Spleen (tissue), 11 donors: ENCODE measurements around the gene MAP3K2. TPM values are rescaled to one million over a fixed set of nuclear protein-coding genes. Genes with fewer than 3 reads are reported as not detected.
A peak's percentile ranks its signal among the peaks of the same experiment; 100 is the strongest.
"Not testable (repeated sequence)": the region's sequence is repeated elsewhere in the genome, so short reads cannot be mapped to it uniquely, and the experiment has no call there.

Experiments
- DNase-seq: peaks from one replicate; pipeline ENCODE4 v3.0.0-alpha.2; 2020
- H3K27ac ChIP-seq, 8 donors: fragments of 200-600 bp; sonication (generic) in 7 of 8; 1 replicate in 4 of 8; 2 replicates in 4 of 8; pipeline versions ENCODE4 v1.5.0 to v1.8.0; 2016 to 2021; ENCODE audit warnings: inconsistent platforms in 4 of 8, mild to moderate bottlenecking in 4 of 8, moderate library complexity in 1 of 8
- H3K27me3 ChIP-seq, 7 donors: fragments of 200-600 bp; sonication (generic) in 6 of 7; replicated peaks in 1 of 7; 1 replicate in 4 of 7; 2 replicates in 3 of 7; pipeline versions ENCODE4 v1.5.0 to v1.8.0; 2016 to 2021; ENCODE audit warnings: inconsistent platforms in 3 of 7, mild to moderate bottlenecking in 1 of 7
- H3K36me3 ChIP-seq, 6 donors: fragments of 200-600 bp; sonication (generic) in 5 of 6; 1 replicate in 4 of 6; 2 replicates in 2 of 6; pipeline versions ENCODE4 v1.5.0 to v1.8.0; 2016 to 2021; ENCODE audit warnings: inconsistent platforms in 2 of 6
- H3K4me1 ChIP-seq, 6 donors: fragments of 200-600 bp; sonication (generic) in 5 of 6; 1 replicate in 3 of 6; 2 replicates in 3 of 6; pipeline versions ENCODE4 v1.5.0 to v1.8.0; 2016 to 2021; ENCODE audit warnings: inconsistent platforms in 3 of 6
- H3K4me3 ChIP-seq, 8 donors: fragments of 200-600 bp; sonication (generic) in 7 of 8; 1 replicate in 4 of 8; 2 replicates in 4 of 8; pipeline versions ENCODE4 v1.5.0 to v1.8.0; 2016 to 2021; ENCODE audit warnings: inconsistent platforms in 4 of 8, mild to moderate bottlenecking in 4 of 8, moderate library complexity in 2 of 8
- H3K9me3 ChIP-seq, 8 donors: fragments of 200-600 bp; sonication (generic) in 7 of 8; 1 replicate in 4 of 8; 2 replicates in 4 of 8; pipeline versions ENCODE4 v1.5.0 to v1.8.0; 2016 to 2021; ENCODE audit warnings: inconsistent platforms in 4 of 8
- POLR2A ChIP-seq, 3 donors: fragments of 450-650 bp; IDR thresholded peaks; one replicate each; pipeline ENCODE4 v1.5.1; 2017; ENCODE audit warnings: antibody characterized with exemption in 3 of 3, mild to moderate bottlenecking in 1 of 3
- POLR2AphosphoS5 ChIP-seq, 3 donors: sonication (generic); formaldehyde crosslinking; IDR thresholded peaks; one replicate each; pipeline ENCODE4 v1.5.1; 2017; ENCODE audit warnings: antibody characterized with exemption in 3 of 3
- WGBS, 5 donors: extraction: QIAGEN DNeasy Blood & Tissue Kit in 3 of 5; methylation state at CpG; one replicate each; pipeline versions ENCODE4 v1.1.5 to v1.1.7; 2013 to 2018; 5-methylcytosine and 5-hydroxymethylcytosine counted together
- intact Hi-C: fragments of 100-400 bp; cut with DNase I; formaldehyde crosslinking; loops from one replicate; pipeline ENCODE4 v1.15.0; 2023; ENCODE audit warnings: low total_unique reads
- polyA plus RNA-seq, 3 donors: library from polyadenylated mRNA; stranded (reverse); fragments of 200-250 nt; gene quantifications; one replicate each; pipeline ENCODE4 v1.2.1, GENCODE V29; 2013
- total RNA-seq, 7 donors: library from RNA; depleted of rRNA in 3 of 7; stranded (reverse); fragments of >200 nt in 3 of 7; fragmentation: NEBNext Ultra II Directional in 4 of 7; extraction: Animal tissue kit (Norgen Biotek cat#: 25700) in 4 of 7; gene quantifications; one replicate each; pipeline versions ENCODE4 v1.1.0 to v1.2.1, GENCODE V29; 2016 to 2021
- TF ChIP-seq, protein P1 (sequence below), 11 experiments: fragments of 200-600 bp in 7 of 11; fragments of 450-650 bp in 4 of 11; sonication (generic) in 4 of 11; IDR thresholded peaks in 8 of 11; conservative IDR thresholded peaks in 3 of 11; 1 replicate in 7 of 11; 2 replicates in 4 of 11; pipeline versions ENCODE4 v1.4.0 to v1.8.0; 2016 to 2021; ENCODE audit warnings: antibody characterized with exemption in 11 of 11, inconsistent platforms in 4 of 11, mild to moderate bottlenecking in 1 of 11
- donor health status: healthy with polysubstance abuse.
- donor health status: DM: no; HTN: no; CAD: no; lungs with moderate emphysema.
- donor health status: DM: no; HTN: no; CAD: no.
- donor health status: Bipolar disorder and iron deficiency.
- donor health status: healthy.
- donor health status: DM: no; HTN: no; CAD: no.
- donor health status: DM: yes; HTN: yes; CAD: no.

MAP3K2 gene
- total and polyA plus RNA-seq, 10 donors, result 6.5 to 83.9 (median 63.0) TPM

DNA sequence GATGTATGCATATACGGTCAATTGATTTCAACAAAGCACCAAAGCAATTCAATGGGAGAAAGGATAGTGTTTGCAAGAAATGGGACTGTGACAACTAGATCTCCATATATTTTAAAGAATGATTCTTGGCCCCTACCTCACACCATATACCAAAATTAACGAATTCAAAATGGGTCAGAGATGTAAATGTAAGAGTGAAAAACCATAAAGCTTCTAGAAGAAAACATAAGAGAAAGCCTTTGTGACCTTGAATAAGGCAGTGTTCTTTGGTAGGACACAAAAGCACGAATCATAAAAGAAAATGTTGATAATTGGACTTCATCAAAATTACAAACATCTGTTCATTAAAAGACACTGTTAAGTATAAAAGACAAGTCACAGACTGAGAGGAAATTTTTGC lies 25.4 kb upstream of the MAP3K2 start:
- TF ChIP-seq POLR2A (IDR thresholded peaks at IDR 0.05), result no peak
- TF ChIP-seq, protein P1, sequence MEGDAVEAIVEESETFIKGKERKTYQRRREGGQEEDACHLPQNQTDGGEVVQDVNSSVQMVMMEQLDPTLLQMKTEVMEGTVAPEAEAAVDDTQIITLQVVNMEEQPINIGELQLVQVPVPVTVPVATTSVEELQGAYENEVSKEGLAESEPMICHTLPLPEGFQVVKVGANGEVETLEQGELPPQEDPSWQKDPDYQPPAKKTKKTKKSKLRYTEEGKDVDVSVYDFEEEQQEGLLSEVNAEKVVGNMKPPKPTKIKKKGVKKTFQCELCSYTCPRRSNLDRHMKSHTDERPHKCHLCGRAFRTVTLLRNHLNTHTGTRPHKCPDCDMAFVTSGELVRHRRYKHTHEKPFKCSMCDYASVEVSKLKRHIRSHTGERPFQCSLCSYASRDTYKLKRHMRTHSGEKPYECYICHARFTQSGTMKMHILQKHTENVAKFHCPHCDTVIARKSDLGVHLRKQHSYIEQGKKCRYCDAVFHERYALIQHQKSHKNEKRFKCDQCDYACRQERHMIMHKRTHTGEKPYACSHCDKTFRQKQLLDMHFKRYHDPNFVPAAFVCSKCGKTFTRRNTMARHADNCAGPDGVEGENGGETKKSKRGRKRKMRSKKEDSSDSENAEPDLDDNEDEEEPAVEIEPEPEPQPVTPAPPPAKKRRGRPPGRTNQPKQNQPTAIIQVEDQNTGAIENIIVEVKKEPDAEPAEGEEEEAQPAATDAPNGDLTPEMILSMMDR (IDR thresholded peaks at IDR 0.05 in 8 of 11, conservative IDR thresholded peaks at IDR 0.05 in 3 of 11), result no peak
- no peak for TF ChIP-seq POLR2AphosphoS5 (IDR thresholded peaks at IDR 0.05)
- Histone ChIP-seq H3K27ac (peak overlapping the region in 1 of 8 donors; percentile 89), H3K9me3 (no peaks in the 10 kb centered on the region), H3K27me3 (peaks cover 0 to 5% (median 0%) of the 10 kb centered on the region in 7 donors), H3K4me3 (no peak overlapping the region), H3K36me3 (no peaks in the 10 kb centered on the region), H3K4me1 (peaks cover 32 to 80% (median 57%) of the 10 kb centered on the region in 6 donors)
- intact Hi-C loops, result no loop called here
- WGBS, 5 donors, result 82 to 91% (median 87%) methylated on average over 3 of the region's 3 CpGs
- DNase-seq, result no peak

DNA sequence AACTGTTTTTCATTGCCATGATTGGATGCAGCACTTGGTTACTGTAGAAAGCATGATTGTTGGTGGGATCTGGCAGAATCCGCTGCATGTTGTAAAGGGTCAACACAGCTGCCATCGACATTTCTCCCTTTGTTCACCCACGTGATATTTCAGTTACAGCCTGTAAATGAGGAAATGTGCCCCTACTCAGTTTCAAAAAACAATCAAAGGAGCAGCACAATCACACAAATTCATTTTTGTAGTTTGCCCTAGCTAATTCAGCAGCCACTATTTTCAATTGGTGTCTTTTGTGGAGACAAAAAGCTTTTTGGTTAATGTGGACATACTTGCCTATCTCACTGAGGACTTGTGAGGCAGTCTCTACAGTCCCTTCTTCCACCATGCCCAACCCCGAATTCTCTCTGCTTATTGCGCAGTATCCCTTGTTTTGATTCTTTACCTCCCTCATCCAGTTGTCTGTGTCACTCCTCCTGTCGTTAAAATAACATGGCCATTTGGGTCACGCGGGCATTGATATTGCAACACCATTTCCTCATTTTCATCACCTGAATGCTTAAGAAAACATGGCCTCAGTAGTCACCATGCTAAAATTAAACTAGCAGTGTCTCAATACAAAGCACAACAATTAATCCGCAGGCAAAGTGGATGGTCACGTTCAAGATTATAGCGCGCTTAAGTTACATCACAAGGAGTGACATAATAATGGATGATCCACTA lies 24.0 kb upstream of the MAP3K2 start:
- intact Hi-C loops, result no loop called here
- H3K4me3 ChIP-seq, result peak overlapping the region in 1 of 8 donors; percentile 52
- H3K36me3 ChIP-seq, result no peaks in the 10 kb centered on the region
- H3K4me1 ChIP-seq, result peaks cover 32 to 88% (median 61%) of the 10 kb centered on the region in 6 donors
- H3K27me3 ChIP-seq, result peaks cover 0 to 1% (median 0%) of the 10 kb centered on the region in 7 donors
- no peaks in the 10 kb centered on the region for H3K9me3 ChIP-seq
- DNase-seq, result peak; percentile 52
- 46 to 62% (median 57%) methylated on average over 12 of the region's 12 CpGs for WGBS, 5 donors
- TF ChIP-seq, protein P1 (IDR thresholded peaks at IDR 0.05 in 8 of 11, conservative IDR thresholded peaks at IDR 0.05 in 3 of 11), result no peak
- TF ChIP-seq POLR2AphosphoS5 (IDR thresholded peaks at IDR 0.05), result peak in 1 of 3 donors; percentile 44
- peak overlapping the region in 7 of 8 donors; percentile 39 to 89 (median 60) for H3K27ac ChIP-seq

DNA sequence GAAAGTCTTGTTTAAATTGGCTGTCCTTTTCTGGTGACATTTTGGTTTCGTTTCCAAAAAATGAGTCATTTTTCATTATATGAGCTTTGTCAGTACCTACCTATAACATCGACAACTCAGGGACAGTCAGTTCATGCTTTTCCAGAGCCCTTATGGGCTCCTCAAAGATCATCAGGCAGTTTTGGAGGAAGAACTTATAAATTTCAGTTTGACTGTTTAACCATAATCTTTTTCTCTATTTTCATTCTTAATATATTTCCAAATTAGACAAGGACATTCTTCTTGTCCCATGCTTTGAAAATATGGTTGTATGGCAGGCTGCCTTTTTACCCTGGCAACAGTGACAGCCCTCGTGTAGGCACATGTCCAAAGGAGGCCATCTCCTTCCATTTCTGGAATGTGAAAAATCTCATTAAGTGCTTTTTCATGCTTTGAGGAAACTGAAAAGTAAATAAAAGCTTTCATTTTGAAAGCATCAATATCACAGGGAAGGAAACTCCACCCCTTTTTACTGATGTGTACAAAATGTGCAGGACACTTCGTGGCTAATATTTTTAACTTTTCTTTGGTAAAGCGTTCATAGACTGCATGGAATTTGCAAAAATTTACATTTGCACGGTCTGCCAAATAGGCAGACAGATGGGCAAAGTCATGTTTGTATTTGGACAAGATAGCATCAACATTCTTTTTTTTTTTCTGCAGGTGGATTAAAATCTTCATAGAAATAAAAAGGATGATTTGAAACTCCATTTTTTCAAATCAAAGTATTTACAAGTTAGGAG lies 23.3 kb upstream of the MAP3K2 start:
- Histone ChIP-seq H3K4me1 (peaks cover 26 to 80% (median 54%) of the 10 kb centered on the region in 6 donors), H3K36me3 (no peaks in the 10 kb centered on the region), H3K27me3 (no peaks in the 10 kb centered on the region), H3K27ac (peak overlapping the region in 7 of 8 donors; percentile 39 to 89 (median 60)), H3K4me3 (peak overlapping the region in 2 of 8 donors; percentile 8 to 52), H3K9me3 (no peaks in the 10 kb centered on the region)
- intact Hi-C loops, result no loop called here
- WGBS, 5 donors, result 26 to 47% (median 41%) methylated on average over 6 of the region's 6 CpGs
- TF ChIP-seq POLR2AphosphoS5 (IDR thresholded peaks at IDR 0.05) (peak in 1 of 3 donors; percentile 20), POLR2A (IDR thresholded peaks at IDR 0.05) (no peak)
- peak; percentile 33 for DNase-seq

DNA sequence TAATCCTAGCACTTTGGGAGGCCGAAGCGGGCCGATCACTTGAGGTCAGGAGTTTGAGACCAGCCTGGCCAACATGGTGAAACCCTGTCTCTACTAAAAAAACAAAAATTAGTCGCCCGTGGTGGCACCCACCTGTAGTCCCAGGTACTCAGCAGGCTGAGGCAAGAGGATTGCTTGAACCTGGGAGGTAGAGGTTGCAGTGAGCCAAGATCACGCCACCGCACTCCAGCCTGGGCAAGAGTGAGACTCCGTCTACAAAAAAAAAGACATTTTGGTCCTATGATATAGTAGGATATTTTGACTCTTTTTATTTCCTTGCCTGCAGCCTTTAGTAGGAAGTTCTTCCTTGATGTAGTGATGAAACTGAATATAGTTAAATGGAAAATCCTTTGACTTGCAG lies 21.9 kb upstream of the MAP3K2 start:
- Histone ChIP-seq H3K4me1 (peaks cover 13 to 77% (median 45%) of the 10 kb centered on the region in 6 donors), H3K27ac (peak overlapping the region in 2 of 8 donors; percentile 82 to 89)
- H3K36me3 ChIP-seq, DNase-seq, H3K27me3 ChIP-seq, intact Hi-C loops, H3K9me3 ChIP-seq, H3K4me3 ChIP-seq: not testable (repeated sequence)
- WGBS, 5 donors, result 96 to 99% (median 97%) methylated on average over 8 of the region's 8 CpGs

DNA sequence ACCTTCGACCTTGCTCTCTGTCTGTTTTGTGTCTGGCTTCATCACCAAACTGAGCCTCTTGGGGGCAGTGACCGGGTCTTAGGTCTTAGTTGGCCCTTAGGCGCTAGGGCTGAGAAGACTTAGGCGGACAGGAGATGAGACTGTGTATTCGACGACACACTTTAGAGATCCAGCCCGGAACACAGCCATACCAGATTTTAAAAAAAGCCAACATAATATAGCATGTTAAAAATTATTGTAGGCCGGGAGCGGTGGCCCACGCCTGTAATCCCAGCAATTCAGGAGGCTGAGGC lies 21.0 kb upstream of the MAP3K2 start:
- Histone ChIP-seq H3K9me3 (no peaks in the 10 kb centered on the region), H3K4me1 (peaks cover 13 to 73% (median 46%) of the 10 kb centered on the region in 6 donors), H3K4me3 (peak overlapping the region in 4 of 8 donors; percentile 41 to 74 (median 48)), H3K27ac (peak overlapping the region; percentile 44 to 91 (median 84)), H3K27me3 (no peaks in the 10 kb centered on the region), H3K36me3 (no peaks in the 10 kb centered on the region)
- intact Hi-C loops, result no loop called here
- DNase-seq, result no peak
- 89 to 93% (median 91%) methylated on average over 10 of the region's 10 CpGs for WGBS, 5 donors
- TF ChIP-seq POLR2A (IDR thresholded peaks at IDR 0.05) (no peak), POLR2AphosphoS5 (IDR thresholded peaks at IDR 0.05) (no peak)
- TF ChIP-seq, protein P1 (IDR thresholded peaks at IDR 0.05 in 8 of 11, conservative IDR thresholded peaks at IDR 0.05 in 3 of 11), result no peak
